GM19372 (cell line): ENCODE measurements around the gene MIA.
"Not testable (repeated sequence)": the region's sequence is repeated elsewhere in the genome, so short reads cannot be mapped to it uniquely, and the experiment has no call there.

ENCODE experiments used
- ATAC-seq: cut with Tn5 transposase; IDR thresholded peaks from one replicate; pipeline ENCODE4 v1.9.1; 2021; ENCODE audit warnings: mild to moderate bottlenecking, low read depth, moderate library complexity; ENCODE audit not compliant: unreplicated experiment

MIA gene

DNA sequence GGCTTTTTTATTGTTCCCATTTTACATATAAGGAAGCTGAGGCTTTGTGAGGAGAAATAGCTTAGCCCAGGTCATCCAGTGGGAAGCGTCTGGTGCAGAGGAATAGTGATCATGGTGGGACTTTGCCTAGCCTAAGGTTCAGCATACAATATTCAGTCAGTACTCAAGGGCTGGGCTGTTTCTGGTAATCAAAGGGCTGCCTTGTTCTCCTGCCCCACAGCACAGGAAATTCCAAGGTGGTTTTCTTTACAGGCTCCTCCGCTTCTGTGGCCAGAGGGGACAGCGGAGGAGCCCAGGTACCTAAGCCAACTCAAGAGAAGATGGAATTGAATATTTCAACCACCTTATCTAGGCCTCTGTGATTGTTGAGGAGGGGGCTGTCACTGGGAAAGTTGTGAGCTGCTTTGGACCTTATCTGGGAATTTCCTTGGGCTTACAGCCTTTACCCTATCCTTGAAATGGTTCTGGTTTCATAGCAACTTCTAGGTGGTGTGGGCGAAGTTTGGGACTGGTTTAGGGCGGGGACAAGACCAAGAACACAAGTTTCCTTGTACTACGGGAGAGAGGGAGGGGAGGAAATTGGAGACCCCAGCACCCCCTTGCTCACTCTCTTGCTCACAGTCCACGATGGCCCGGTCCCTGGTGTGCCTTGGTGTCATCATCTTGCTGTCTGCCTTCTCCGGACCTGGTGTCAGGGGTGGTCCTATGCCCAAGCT, at the start of gene MIA:
Gene MIA (plus strand): TSS at position 606 of the 716 bp plus-strand sequence. CDS start 22 bp downstream, at position 628.
- no peak for ATAC-seq

GRCh38 chr19:40726279-40726678, 49.0 kb upstream of the MIA start:
- no peak for ATAC-seq

- ATAC-seq: not testable (repeated sequence)
Measured at GRCh38 chr19:40730065-40730464, 45.3 kb upstream of the MIA start.

DNA sequence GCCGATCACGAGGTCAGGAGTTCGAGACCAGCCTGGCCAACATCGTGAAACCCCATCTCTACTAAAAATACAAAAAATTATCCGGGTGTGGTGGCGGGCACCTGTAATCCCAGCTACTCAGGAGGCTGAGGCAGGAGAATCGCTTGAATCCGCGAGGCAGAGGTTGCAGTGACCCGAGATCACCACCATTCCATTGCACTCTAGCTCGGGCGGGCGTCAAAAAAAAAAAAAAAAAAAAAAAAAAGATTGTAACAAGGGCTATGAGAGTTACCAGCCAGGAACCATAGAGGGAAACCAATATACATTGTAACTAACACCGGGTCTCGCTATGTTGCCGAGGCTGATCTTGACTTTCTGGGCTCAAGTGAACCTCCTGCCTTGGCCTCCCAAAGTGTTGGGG, 43.0 kb upstream of the MIA start:
- not testable (repeated sequence) for ATAC-seq

DNA sequence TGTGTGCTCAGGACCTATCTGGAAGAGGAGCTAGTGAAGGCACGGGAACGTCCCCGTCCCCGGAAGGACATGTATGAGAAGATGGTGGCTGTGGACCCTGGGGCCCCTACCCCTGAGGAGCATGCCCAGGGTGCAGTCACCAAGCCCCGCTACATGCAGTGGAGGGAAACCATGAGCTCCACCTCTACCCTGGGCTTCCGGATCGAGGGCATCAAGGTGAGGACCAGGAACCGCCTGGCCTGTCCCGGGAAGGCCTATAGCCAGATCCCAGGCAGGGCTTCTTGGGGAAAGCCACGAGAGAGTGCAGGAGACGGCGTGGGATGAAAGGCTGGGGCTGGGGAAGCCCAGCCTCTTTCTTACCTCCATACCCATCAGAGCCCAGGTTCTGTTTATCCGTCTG, 42.2 kb upstream of the MIA start:
- no peak for ATAC-seq

DNA sequence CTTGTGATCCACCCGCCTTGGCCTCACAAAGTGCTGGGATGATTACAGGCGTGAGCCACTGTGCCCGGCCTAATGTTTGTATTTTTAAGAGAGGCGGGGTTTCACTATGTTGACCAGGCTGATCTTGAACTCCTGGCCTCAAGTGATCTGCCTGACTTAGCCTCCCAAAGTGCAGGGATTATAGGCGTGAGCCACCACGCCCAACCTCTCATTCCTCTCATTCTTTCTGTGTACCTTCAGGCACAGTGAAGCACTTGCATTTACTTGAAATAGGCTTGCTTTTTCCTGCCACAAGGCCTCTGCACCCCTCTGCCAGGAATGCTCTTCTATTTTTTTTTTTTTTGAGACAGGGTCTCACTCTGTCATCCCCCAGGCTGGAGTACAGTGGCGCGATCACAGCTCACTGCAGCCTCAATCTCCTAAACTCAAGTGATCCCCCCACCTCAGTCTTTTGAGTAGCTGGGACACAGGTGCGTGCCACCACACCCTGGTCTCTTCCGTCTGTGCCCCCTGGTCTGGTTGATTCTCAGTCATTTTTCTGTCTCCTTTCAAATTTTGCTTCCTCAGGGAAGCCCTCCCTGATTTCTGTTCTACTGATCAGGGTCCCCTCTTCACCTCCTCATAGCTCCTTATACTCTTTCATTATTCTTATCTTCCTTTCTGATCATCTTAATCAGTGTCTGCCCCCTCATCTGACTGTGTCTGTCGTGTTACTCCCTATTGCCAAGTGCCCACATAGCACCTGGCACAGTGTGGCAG, 40.1 kb upstream of the MIA start:
- no peak for ATAC-seq

- no peak for ATAC-seq
Measured at GRCh38 chr19:40736661-40737060, 38.7 kb upstream of the MIA start.

GRCh38 chr19:40737102-40737644, 38.1 kb upstream of the MIA start:
- no peak for ATAC-seq

DNA sequence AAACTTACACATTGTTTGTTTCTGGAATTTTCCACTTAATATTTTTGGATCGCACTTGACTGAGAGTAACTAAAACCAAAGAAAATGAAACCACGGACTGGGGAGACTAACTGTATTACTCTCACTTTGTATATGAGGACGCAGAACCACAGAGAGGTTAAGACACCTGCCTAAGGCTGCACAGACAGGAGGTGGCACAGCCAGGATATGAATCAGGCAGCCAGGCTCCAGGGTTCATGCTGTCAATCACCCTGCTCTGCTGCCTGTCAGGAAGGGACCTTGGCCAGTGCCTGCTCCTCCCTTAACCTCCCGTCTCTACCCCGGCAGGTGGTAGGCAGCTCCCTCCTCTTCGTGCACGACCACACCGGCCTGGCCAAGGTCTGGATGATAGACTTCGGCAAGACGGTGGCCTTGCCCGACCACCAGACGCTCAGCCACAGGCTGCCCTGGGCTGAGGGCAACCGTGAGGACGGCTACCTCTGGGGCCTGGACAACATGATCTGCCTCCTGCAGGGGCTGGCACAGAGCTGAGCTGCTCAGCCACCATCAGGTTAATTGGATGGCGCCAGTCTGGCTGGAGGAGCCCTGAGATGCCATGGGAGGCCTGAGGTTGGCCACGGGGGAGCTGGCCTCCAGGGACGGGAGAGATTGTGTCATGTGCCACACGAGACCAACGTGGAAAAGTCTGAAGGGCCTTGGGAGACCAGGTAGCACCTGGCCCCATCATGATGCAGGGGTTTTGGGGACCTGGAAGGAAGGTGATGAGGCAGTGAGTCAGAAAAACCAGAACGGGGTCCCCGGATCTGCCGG, 36.1 kb upstream of the MIA start:
- no peak for ATAC-seq

DNA sequence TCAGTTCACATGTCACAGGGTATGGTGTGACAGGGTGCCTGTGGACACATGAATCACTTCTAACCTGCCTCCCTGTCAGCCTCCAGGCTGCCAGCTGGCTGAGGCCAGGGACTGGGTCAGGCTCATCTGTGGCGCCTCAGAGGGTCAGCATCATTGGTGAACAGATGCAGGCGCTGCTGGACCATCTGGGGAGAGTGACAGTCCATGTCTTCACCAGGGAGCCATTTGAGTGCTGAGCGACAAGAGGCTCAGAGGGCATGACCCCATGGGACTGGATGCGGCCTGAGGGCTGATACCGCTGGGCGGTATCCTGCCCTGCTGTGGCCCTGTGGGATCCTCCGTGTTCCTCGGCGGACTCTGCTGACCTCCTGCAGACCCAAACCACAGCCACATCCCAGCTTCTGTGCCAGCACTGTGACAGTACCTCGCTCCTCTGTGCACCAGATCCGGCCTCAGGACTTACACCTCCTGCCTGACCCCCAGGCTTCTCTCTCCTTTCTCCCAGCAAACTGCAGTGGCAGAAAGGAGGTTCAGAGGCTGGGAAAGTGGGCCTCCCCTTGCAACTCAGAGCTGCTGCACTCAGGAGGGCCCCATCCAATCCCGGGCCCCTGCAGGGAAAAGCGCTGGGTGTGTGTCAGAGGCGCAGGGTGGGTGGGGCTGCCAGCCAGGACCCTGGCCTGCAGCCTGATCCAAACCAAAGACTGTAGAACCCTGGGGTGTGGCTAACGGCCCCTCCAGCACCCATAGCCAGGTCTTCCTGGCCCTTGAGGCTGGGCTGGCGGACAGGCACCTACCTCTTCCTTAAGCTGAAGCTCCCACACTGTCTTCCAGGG, 35.2 kb upstream of the MIA start:
- ATAC-seq: no peak

- no peak for ATAC-seq
Measured at GRCh38 chr19:40740747-40741146, 34.6 kb upstream of the MIA start.

GRCh38 chr19:40741527-40742390, 33.6 kb upstream of the MIA start:
- ATAC-seq: no peak

DNA sequence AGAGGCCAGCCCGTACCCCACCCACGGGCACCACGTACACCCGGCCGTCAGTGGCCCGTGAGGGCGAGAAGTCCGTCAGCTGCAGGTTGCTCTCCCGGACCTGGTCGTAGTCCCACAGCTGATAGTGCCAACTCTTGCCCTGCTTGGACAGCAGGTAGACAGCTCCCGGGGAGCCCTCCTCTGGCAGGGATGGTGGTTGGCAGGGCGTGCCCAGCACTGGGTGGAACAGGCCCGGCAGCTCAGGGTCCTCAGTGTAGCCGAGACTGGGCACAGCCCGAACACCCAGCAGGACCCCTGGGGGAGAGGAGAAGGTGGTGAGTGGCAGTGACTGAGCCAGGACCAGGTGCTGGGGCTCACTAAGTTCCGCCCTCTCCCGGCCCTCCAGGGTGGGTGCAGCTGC, 32.8 kb upstream of the MIA start:
- ATAC-seq: no peak

DNA sequence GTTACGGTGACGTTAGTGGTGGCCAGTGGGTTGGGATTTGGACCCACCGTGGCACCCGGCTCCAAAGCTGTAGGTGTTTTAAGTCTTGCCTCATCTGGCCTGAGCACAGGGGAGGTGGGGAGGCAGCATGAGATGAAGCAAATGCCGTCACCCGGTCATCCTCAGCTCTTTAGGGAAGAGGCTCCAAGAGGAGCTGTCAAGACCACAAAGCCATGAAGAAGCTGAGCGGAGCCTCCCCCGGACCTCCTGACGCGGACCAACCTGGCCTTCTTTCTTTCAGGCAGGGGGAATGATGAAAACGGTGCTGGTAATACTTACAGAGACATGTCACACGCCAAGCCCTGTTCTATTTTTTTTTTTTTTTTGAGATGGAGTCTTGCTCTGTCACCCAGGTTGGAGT, 32.4 kb upstream of the MIA start:
- ATAC-seq: no peak

DNA sequence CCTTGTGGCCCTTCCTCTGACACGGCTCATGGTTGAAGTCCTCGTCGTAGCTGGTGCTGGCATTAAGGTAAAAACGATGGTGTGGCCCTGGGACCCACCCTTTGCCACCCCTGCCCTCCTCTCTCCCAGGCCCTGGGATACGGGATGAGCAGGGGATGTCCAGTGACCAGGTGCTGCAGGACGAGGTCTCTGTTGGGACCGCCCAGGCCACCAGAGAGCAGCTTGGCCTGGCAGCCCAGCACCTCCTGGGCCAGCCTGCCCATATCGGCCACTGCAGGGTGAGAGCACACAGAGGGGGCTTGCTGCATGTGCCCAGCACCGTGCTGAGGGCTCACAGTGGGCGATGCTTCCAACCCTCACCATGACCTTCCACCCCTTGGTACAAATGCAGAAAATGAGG, 31.4 kb upstream of the MIA start:
- no peak for ATAC-seq

GRCh38 chr19:40744554-40745401, 30.5 kb upstream of the MIA start:
- no peak for ATAC-seq

DNA sequence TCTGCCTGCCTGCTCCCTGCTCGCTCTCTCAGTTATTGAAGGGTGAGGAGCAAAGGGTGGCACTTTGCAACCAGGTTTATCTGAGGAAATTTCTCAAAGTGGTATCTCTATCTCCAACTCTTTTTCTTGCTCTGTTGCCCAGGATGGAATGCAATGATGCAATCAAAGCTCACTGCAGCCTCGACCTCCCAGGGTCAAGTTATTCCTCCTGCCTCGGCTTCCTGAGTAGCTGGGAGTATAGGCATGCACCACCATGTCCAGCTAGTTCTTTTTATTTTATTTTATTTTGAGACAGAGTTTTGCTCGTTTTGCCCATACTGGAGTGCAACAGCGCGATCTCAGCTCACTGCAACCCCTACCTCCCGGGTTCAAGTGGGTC, 29.9 kb upstream of the MIA start:
- no peak for ATAC-seq

GRCh38 chr19:40747536-40747935, 27.8 kb upstream of the MIA start:
- ATAC-seq: no peak
